GM18520 (cell line): ENCODE measurements around the gene TMEM174.
"Not testable (repeated sequence)": the region's sequence is repeated elsewhere in the genome, so short reads cannot be mapped to it uniquely, and the experiment has no call there.

Experiments used
- ATAC-seq: cut with Tn5 transposase; IDR thresholded peaks from one replicate; pipeline ENCODE4 v1.9.1; 2021; ENCODE audit not compliant: unreplicated experiment

Gene TMEM174

GRCh38 chr5:73193592-73193991, 20.6 kb downstream of the TMEM174 start:
- no peak for ATAC-seq

GRCh38 chr5:73196201-73196600, 23.2 kb downstream of the TMEM174 start:
- ATAC-seq, result no peak

GRCh38 chr5:73197637-73198257, 24.8 kb downstream of the TMEM174 start:
- no peak for ATAC-seq

- ATAC-seq, result no peak
Observed at GRCh38 chr5:73198833-73199592, 26.0 kb downstream of the TMEM174 start.

GRCh38 chr5:73199671-73200070, 26.7 kb downstream of the TMEM174 start:
- no peak for ATAC-seq

- ATAC-seq, result no peak
Observed at GRCh38 chr5:73201547-73202513, 28.8 kb downstream of the TMEM174 start.

GRCh38 chr5:73204332-73204731, 31.3 kb downstream of the TMEM174 start:
- ATAC-seq, result no peak

- ATAC-seq, result no peak
Observed at GRCh38 chr5:73204733-73205132, 31.7 kb downstream of the TMEM174 start.

- ATAC-seq, result no peak
Observed at GRCh38 chr5:73205305-73205704, 32.3 kb downstream of the TMEM174 start.

GRCh38 chr5:73207239-73207638, 34.2 kb downstream of the TMEM174 start:
- ATAC-seq, result not testable (repeated sequence)

- ATAC-seq, result not testable (repeated sequence)
Observed at GRCh38 chr5:73209075-73209474, 36.1 kb downstream of the TMEM174 start.

- ATAC-seq, result not testable (repeated sequence)
Observed at GRCh38 chr5:73212693-73213092, 39.7 kb downstream of the TMEM174 start.

- no peak for ATAC-seq
Observed at GRCh38 chr5:73213566-73213998, 40.6 kb downstream of the TMEM174 start.

GRCh38 chr5:73214306-73214705, 41.3 kb downstream of the TMEM174 start:
- no peak for ATAC-seq

- no peak for ATAC-seq
Observed at GRCh38 chr5:73214996-73215395, 42.0 kb downstream of the TMEM174 start.

GRCh38 chr5:73215531-73215890, 42.5 kb downstream of the TMEM174 start:
- ATAC-seq, result no peak

- ATAC-seq, result no peak
Observed at GRCh38 chr5:73215891-73216610, 43.1 kb downstream of the TMEM174 start.

GRCh38 chr5:73218552-73219171, 45.7 kb downstream of the TMEM174 start:
- no peak for ATAC-seq

GRCh38 chr5:73219336-73219735, 46.3 kb downstream of the TMEM174 start:
- not testable (repeated sequence) for ATAC-seq

GRCh38 chr5:73221161-73221560, 48.2 kb downstream of the TMEM174 start:
- ATAC-seq, result no peak
